ENCODE measurements around the gene RALGAPA1. TPM values are rescaled to one million over a fixed set of nuclear protein-coding genes. Genes with fewer than 3 reads are reported as not detected.

Gene RALGAPA1
- total and polyA plus RNA-seq, 9 of the 15 experiments (the other 6 are each of a cell fraction or from before 2014, with no cell fraction given), result 2.5 to 16.3 (median 6.2) TPM

GRCh38 chr14:35849122-35849521, 40.0 kb upstream of the RALGAPA1 start:
- intact Hi-C loops (cut with micrococcal nuclease), result no loop called here
- Histone ChIP-seq H3K36me3 (ENCODE audit: control insufficient read depth, insufficient read depth, low read length) (no peaks in the 10 kb centered on the region), H3K79me2 (ENCODE audit: control insufficient read depth, insufficient read depth, low read length) (no peaks in the 10 kb centered on the region), H3K4me3 (no peak overlapping the region), H3K27me3 (ENCODE audit: control insufficient read depth in 2 of 2, insufficient read depth in 2 of 2, low read length in 2 of 2) (no peaks in the 10 kb centered on the region), H3K4me2 (ENCODE audit: insufficient read depth, low read length) (no peak overlapping the region), H3K9ac (ENCODE audit: insufficient read depth in 1 of 2, low read depth in 2 of 2, low read length in 2 of 2) (no peak overlapping the region), H3K9me3 (replicated peaks; ENCODE audit: control insufficient read depth, insufficient read depth, low read depth, low read length) (no peaks in the 10 kb centered on the region), H3K4me1 (replicated peaks in 1 of 2; ENCODE audit: control insufficient read depth in 2 of 2, insufficient read depth in 2 of 2, low read length in 2 of 2) (peaks cover 0 to 2% of the 10 kb centered on the region in 2 experiments; a peak in 1 of 5 replicates), H3K9me1 (ENCODE audit: control insufficient read depth, insufficient read depth, low read length) (no peaks in the 10 kb centered on the region), H2AFZ (ENCODE audit: low read depth, low read length) (no peak overlapping the region), H4K20me1 (replicated peaks; ENCODE audit: control insufficient read depth, insufficient read depth, low read length) (no peaks in the 10 kb centered on the region), H3K27ac (ENCODE audit: extremely low read depth, low read depth, low read length) (no peak overlapping the region)
- POLR2A ChIA-PET, result no interaction called here
- ATAC-seq (no peak), FAIRE-seq (no peak), DNase-seq (ENCODE audit: extremely low read depth in 1 of 4, low spot score in 3 of 4) (no peak)
- CTCF ChIA-PET (ENCODE audit: low intra/inter-chr PET ratio), result no interaction called here
- WGBS (ENCODE audit: insufficient coverage, low coverage, missing lambda C conversion rate), result 43% methylated on average over 1 of the region's 1 CpG
- no TSS peak for BruUV-seq (replicated peaks)
- in situ Hi-C loops (cut with MboI), result loop anchor here (25.0 kb wide), 1 partner anchor 1313 kb away; the partner anchor contains the start of gene SLC25A21
- no peak for TF ChIP-seq NR1H2 (CRISPR knock-in tag; IDR thresholded peaks at IDR 0.05)
- TF ChIP-seq RBFOX2 (IDR thresholded peaks at IDR 0.05; ENCODE audit: low read depth, low read length), result no peak
- TF ChIP-seq MBD1 (CRISPR knock-in tag; IDR thresholded peaks at IDR 0.05), result no peak
- no peak for TF ChIP-seq EHMT2 (IDR thresholded peaks at IDR 0.05)
- TF ChIP-seq ZBED1 (IDR thresholded peaks at IDR 0.05), result no peak
- TF ChIP-seq PATZ1 (CRISPR knock-in tag; IDR thresholded peaks at IDR 0.05; ENCODE audit: borderline replicate concordance), result no peak
- no peak for TF ChIP-seq POLR2AphosphoS5 (IDR thresholded peaks at IDR 0.05; ENCODE audit: control insufficient read depth, insufficient read depth, low read depth, low read length)
- TF ChIP-seq MCM3 (IDR thresholded peaks at IDR 0.05), result no peak
- TF ChIP-seq ZNF280A (IDR thresholded peaks at IDR 0.05; ENCODE audit: low read depth, partially characterized antibody), result no peak
- no peak for TF ChIP-seq CBX3 (IDR thresholded peaks at IDR 0.05; ENCODE audit: borderline replicate concordance in 1 of 2, low read length in 2 of 2)
- TF ChIP-seq FOXA1 (IDR thresholded peaks at IDR 0.05; ENCODE audit: borderline replicate concordance), result no peak
- TF ChIP-seq ZNF699 (CRISPR knock-in tag; IDR thresholded peaks at IDR 0.05; ENCODE audit: insufficient replicate concordance), result no peak
- TF ChIP-seq BHLHE40 (IDR thresholded peaks at IDR 0.05; ENCODE audit: low read length), result no peak
- TF ChIP-seq ZBTB34 (CRISPR knock-in tag; IDR thresholded peaks at IDR 0.05), result no peak

Measured in K562 (cell line).